Endodermal cell (in vitro differentiated cells): ENCODE results near the gene OVCA2. TPM values are rescaled to one million over a fixed set of nuclear protein-coding genes. Genes with fewer than 3 reads are reported as not detected.

ENCODE experiments used
- DNase-seq: peaks from one replicate; pipeline ENCODE4 v3.0.0-alpha.2; 2017
- H3K27ac ChIP-seq: 2 replicates; pipeline ENCODE4 v1.5.1; 2013; ENCODE audit warnings: mild to moderate bottlenecking, low read depth, low read length, moderate library complexity
- H3K27me3 ChIP-seq: 2 replicates; pipeline ENCODE4 v1.6.1; 2013; ENCODE audit warnings: mild to moderate bottlenecking, low read length, moderate library complexity; ENCODE audit not compliant: insufficient read depth, control insufficient read depth, poor library complexity, severe bottlenecking
- H3K36me3 ChIP-seq: 2 replicates; pipeline ENCODE4 v1.7.0; 2013; ENCODE audit warnings: mild to moderate bottlenecking, low read length, moderate library complexity; ENCODE audit not compliant: control insufficient read depth, insufficient read depth
- H3K4me1 ChIP-seq: one replicate; pipeline ENCODE4 v1.7.0; 2013; ENCODE audit warnings: low read length; ENCODE audit not compliant: control insufficient read depth, insufficient read depth
- H3K4me3 ChIP-seq: 2 replicates; pipeline ENCODE4 v1.5.1; 2013; ENCODE audit warnings: mild to moderate bottlenecking, low read length, moderate library complexity
- H3K9ac ChIP-seq: 2 replicates; pipeline ENCODE4 v1.6.1; 2013; ENCODE audit warnings: mild to moderate bottlenecking, low read length, moderate library complexity; ENCODE audit not compliant: poor library complexity, severe bottlenecking; ENCODE audit errors: extremely low read depth
- H3K9me3 ChIP-seq: 2 replicates; pipeline ENCODE4 v1.6.1; 2013; ENCODE audit warnings: mild to moderate bottlenecking, low read length, moderate library complexity; ENCODE audit not compliant: control insufficient read depth
- H3K27ac Mint-ChIP-seq: 2 replicates; pipeline ENCODE4 v1.8.0; 2020; ENCODE audit warnings: mixed read lengths
- H3K27me3 Mint-ChIP-seq: 2 replicates; pipeline ENCODE4 v1.8.0; 2021; ENCODE audit warnings: mild to moderate bottlenecking, mixed read lengths; ENCODE audit not compliant: insufficient read depth
- H3K36me3 Mint-ChIP-seq: 2 replicates; pipeline ENCODE4 v1.8.0; 2020; ENCODE audit warnings: low read depth, mixed read lengths
- H3K4me1 Mint-ChIP-seq: 2 replicates; pipeline ENCODE4 v1.8.0; 2020; ENCODE audit warnings: mixed read lengths
- H3K4me3 Mint-ChIP-seq: 2 replicates; pipeline ENCODE4 v1.8.0; 2020; ENCODE audit warnings: mild to moderate bottlenecking, moderate library complexity, mixed read lengths
- H3K9me3 Mint-ChIP-seq: 2 replicates; pipeline ENCODE4 v1.8.0; 2020; ENCODE audit warnings: mild to moderate bottlenecking, mixed read lengths
- WGBS, 2 experiments: methylation state at CpG; one replicate each; pipeline versions ENCODE4 v1.1.5 to v1.1.7; 2013; ENCODE audit warnings: missing lambda C conversion rate in 2 of 2, mixed read lengths in 1 of 2; ENCODE audit not compliant: insufficient coverage in 1 of 2, insufficient read length in 1 of 2; 5-methylcytosine and 5-hydroxymethylcytosine counted together
- total RNA-seq, 2 donors: library from RNA; stranded (reverse); fragmentation: NEBNext Ultra II Directional in 1 of 2; extraction: Animal tissue kit (Norgen Biotek cat#: 25700) in 1 of 2; gene quantifications; 2 replicates in 1 of 2; 3 replicates in 1 of 2; pipeline ENCODE4 v1.2.1, GENCODE V29; 2021
- TF ChIP-seq, protein P1 (sequence below): fragments of 200-600 bp; sonication (generic); conservative IDR thresholded peaks from 2 replicates; pipeline ENCODE4 v1.5.0; 2021; ENCODE audit warnings: antibody characterized with exemption, mild to moderate bottlenecking

Gene OVCA2
- total RNA-seq, 2 donors from 2014 or later = 19.8 to 27.5 TPM

- Mint-ChIP-seq H3K27ac (no peak overlapping the region), H3K4me3 (no peak overlapping the region)
- H3K4me1 ChIP-seq = peaks cover 26% of the 10 kb centered on the region
These were observed 45.9 kb downstream of the OVCA2 start for GRCh38 chr17:2087597-2088211.

GRCh38 chr17:2089021-2089422 lies 47.2 kb downstream of the OVCA2 start:
- H3K4me1 ChIP-seq = peaks cover 13% of the 10 kb centered on the region
- TF ChIP-seq, protein P1, sequence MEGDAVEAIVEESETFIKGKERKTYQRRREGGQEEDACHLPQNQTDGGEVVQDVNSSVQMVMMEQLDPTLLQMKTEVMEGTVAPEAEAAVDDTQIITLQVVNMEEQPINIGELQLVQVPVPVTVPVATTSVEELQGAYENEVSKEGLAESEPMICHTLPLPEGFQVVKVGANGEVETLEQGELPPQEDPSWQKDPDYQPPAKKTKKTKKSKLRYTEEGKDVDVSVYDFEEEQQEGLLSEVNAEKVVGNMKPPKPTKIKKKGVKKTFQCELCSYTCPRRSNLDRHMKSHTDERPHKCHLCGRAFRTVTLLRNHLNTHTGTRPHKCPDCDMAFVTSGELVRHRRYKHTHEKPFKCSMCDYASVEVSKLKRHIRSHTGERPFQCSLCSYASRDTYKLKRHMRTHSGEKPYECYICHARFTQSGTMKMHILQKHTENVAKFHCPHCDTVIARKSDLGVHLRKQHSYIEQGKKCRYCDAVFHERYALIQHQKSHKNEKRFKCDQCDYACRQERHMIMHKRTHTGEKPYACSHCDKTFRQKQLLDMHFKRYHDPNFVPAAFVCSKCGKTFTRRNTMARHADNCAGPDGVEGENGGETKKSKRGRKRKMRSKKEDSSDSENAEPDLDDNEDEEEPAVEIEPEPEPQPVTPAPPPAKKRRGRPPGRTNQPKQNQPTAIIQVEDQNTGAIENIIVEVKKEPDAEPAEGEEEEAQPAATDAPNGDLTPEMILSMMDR = no peak

More at GRCh38 chr17:2087597-2088211, 45.9 kb downstream of the OVCA2 start:
- Mint-ChIP-seq H3K27me3 (no peaks in the 10 kb centered on the region), H3K9me3 (no peaks in the 10 kb centered on the region), H3K4me1 (peaks cover 43% of the 10 kb centered on the region), H3K36me3 (peaks cover 29% of the 10 kb centered on the region)
- Histone ChIP-seq H3K27ac (no peak overlapping the region), H3K9ac (no peak overlapping the region), H3K4me3 (no peak overlapping the region), H3K27me3 (no peaks in the 10 kb centered on the region), H3K9me3 (no peaks in the 10 kb centered on the region), H3K36me3 (peaks cover 41% of the 10 kb centered on the region)
- TF ChIP-seq, protein P1 = no peak
- 96% methylated on average over 6 to 10 of the region's 10 CpGs for WGBS, 2 experiments
- no peak for DNase-seq

GRCh38 chr17:2090210-2090641 lies 48.4 kb downstream of the OVCA2 start:
- peaks cover 42% of the 10 kb centered on the region for H3K36me3 ChIP-seq

More at GRCh38 chr17:2089021-2089422, 47.2 kb downstream of the OVCA2 start:
- H3K36me3 ChIP-seq = peaks cover 46% of the 10 kb centered on the region
- no peaks in the 10 kb centered on the region for H3K27me3 ChIP-seq
- no peak overlapping the region for H3K27ac ChIP-seq
- H3K27me3 Mint-ChIP-seq = no peaks in the 10 kb centered on the region
- H3K9me3 Mint-ChIP-seq = no peaks in the 10 kb centered on the region
- no peak for DNase-seq
- no peak overlapping the region for H3K9ac ChIP-seq
- H3K36me3 Mint-ChIP-seq = peaks cover 30% of the 10 kb centered on the region
- H3K4me1 Mint-ChIP-seq = peaks cover 33% of the 10 kb centered on the region
- WGBS, 2 experiments = 83 to 94% methylated on average over 7 to 8 of the region's 8 CpGs
- H3K4me3 ChIP-seq = no peak overlapping the region
- H3K9me3 ChIP-seq = no peaks in the 10 kb centered on the region
- H3K4me3 Mint-ChIP-seq = no peak overlapping the region
- peak overlapping the region; percentile 28 for H3K27ac Mint-ChIP-seq

More at GRCh38 chr17:2090210-2090641, 48.4 kb downstream of the OVCA2 start:
- no peaks in the 10 kb centered on the region for H3K27me3 ChIP-seq
- H3K27ac ChIP-seq = no peak overlapping the region
- peak overlapping the region; percentile 76 for H3K27ac Mint-ChIP-seq
- peaks cover 30% of the 10 kb centered on the region for H3K4me1 Mint-ChIP-seq
- no peak for DNase-seq
- H3K9me3 Mint-ChIP-seq = no peaks in the 10 kb centered on the region
- 82 to 83% methylated on average over 9 of the region's 9 CpGs for WGBS, 2 experiments
- no peaks in the 10 kb centered on the region for H3K9me3 ChIP-seq
- no peaks in the 10 kb centered on the region for H3K27me3 Mint-ChIP-seq
- TF ChIP-seq, protein P1 = no peak
- no peak overlapping the region for H3K4me3 Mint-ChIP-seq
- H3K4me1 ChIP-seq = peaks cover 8% of the 10 kb centered on the region
- peaks cover 24% of the 10 kb centered on the region for H3K36me3 Mint-ChIP-seq
- H3K4me3 ChIP-seq = no peak overlapping the region
- no peak overlapping the region for H3K9ac ChIP-seq
